ENCODE data around the gene FAM107A.

The FAM107A gene

DNA sequence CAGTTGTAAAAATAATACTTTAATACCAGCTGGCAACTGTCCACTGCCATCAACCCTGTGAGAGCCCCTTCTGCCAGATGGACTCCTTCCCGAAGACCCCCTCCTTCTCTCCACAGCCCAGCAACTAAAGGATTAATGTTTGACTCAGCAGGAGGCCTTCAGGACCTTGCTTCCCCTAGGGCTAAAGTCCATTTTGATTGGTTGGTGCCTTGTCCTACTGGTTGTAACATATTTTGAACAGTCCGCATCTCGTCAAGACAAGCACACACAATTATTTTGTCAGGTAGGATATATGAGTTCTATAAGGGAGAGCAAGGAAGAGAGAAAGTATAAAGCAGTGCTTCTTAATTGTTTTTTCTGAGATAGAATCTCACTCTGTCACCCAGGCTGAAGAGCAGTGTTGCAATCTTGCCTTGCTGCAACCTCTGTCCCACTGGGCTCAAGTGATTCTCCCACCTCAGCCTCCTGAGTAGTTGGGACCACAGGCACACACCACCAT, 58.9 kb downstream of the FAM107A start:
- no peak for DNase-seq (ENCODE audit: low read depth, low spot score)

DNA sequence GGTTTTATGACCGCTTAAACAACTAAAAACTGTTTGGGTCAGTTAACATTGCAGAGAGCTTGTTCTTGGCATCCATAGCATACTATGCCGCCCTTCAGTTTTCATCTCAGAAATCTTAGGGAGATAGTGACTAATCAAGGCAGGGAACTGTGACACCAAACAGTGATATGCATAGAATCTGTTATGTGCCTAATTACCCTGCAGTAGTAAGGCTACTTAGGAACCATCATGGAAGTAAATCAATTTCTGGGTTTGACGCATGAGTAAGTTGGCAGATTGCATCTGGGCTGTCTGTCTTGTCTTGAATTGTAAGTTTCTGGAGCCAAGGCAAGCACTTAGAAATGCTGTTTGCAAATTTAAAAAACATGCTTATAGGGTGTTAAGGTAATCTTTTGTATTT, 62.8 kb downstream of the FAM107A start:
- no peak for DNase-seq (ENCODE audit: low read depth, low spot score)
